MCF 10A (cell line): ENCODE measurements around the gene JMJD7. TPM values are rescaled to one million over a fixed set of nuclear protein-coding genes. Genes with fewer than 3 reads are reported as not detected.

Source experiments
- BruUV-seq: library from RNA; stranded (reverse); fragments of 400-500 nt; replicated peaks from 2 replicates; lab custom pipeline; 2021; lab: Mats Ljungman, UMichigan
- CTCF ChIA-PET: fragments of 300-600 bp; sonication (Branson Sonifier 250); formaldehyde crosslinking; extraction: SDS; loops from one replicate; lab custom pipeline; 2021; ENCODE audit warnings: antibody characterized with exemption, inconsistent platforms; lab: Yijun Ruan, JAX
- POLR2A ChIA-PET: fragments of 300-600, 350-650 bp; sonication (Branson Sonifier 250); formaldehyde crosslinking; extraction: SDS; loops from one replicate; lab custom pipeline; 2020; ENCODE audit warnings: antibody characterized with exemption, inconsistent platforms; lab: Yijun Ruan, JAX
- DNase-seq: peaks from one replicate; pipeline ENCODE4 v3.0.0-alpha.2; 2018; ENCODE audit not compliant: unreplicated experiment
- H3K27ac Mint-ChIP-seq: one replicate; pipeline ENCODE4 v1.8.0; 2022; ENCODE audit warnings: mild to moderate bottlenecking, low read depth, mixed read lengths; ENCODE audit not compliant: unreplicated experiment
- H3K27me3 Mint-ChIP-seq: one replicate; pipeline ENCODE4 v1.8.0; 2022; ENCODE audit warnings: mixed read lengths; ENCODE audit not compliant: insufficient read depth, unreplicated experiment
- H3K36me3 Mint-ChIP-seq: one replicate; pipeline ENCODE4 v1.8.0; 2022; ENCODE audit warnings: mild to moderate bottlenecking, moderate library complexity, mixed read lengths; ENCODE audit not compliant: insufficient read depth, unreplicated experiment
- H3K4me1 Mint-ChIP-seq: one replicate; pipeline ENCODE4 v1.8.0; 2022; ENCODE audit warnings: mixed read lengths; ENCODE audit not compliant: insufficient read depth, unreplicated experiment
- H3K4me3 Mint-ChIP-seq: one replicate; pipeline ENCODE4 v1.8.0; 2022; ENCODE audit warnings: mild to moderate bottlenecking, moderate library complexity, mixed read lengths; ENCODE audit not compliant: unreplicated experiment
- H3K9me3 Mint-ChIP-seq: one replicate; pipeline ENCODE4 v1.8.0; 2022; ENCODE audit warnings: mixed read lengths; ENCODE audit not compliant: unreplicated experiment
- intact Hi-C: fragments of 100-400 bp; cut with micrococcal nuclease; formaldehyde crosslinking; loops from 2 replicates; pipeline ENCODE4 v1.14.1; 2022
- total RNA-seq: library from RNA; stranded (reverse); gene quantifications from 2 replicates; pipeline ENCODE4 v1.2.3, GENCODE V29; 2022
- TF ChIP-seq, protein P1 (sequence below): fragments of 200-600 bp; IDR thresholded peaks from one replicate; pipeline ENCODE4 v1.8.0; 2022; ENCODE audit warnings: antibody characterized with exemption, mild to moderate bottlenecking; ENCODE audit not compliant: unreplicated experiment

The JMJD7 gene
- total RNA-seq, 1 experiment from 2014 or later = 9.2 TPM

DNA sequence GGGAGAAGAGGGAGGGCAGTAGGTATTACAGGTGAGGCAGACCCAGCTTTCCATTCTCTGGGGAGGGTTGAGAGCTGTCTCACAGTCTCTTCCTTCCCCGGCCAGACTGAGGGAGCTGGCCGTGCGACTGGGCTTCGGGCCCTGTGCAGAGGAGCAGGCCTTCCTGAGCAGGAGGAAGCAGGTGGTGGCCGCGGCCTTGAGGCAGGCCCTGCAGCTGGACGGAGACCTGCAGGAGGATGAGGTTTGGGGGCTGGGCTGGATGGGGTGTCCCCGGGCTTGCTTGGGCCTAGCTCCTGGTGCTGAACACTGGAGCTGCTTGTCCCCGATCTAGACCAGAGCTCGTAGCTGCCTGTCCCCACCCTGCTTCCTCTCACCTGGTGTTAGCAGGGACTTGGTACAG, 15.7 kb downstream of the JMJD7 start:
- Mint-ChIP-seq H3K9me3 (no peaks in the 10 kb centered on the region), H3K27ac (no peak overlapping the region), H3K4me3 (no peak overlapping the region), H3K27me3 (no peaks in the 10 kb centered on the region), H3K4me1 (peaks cover 3% of the 10 kb centered on the region), H3K36me3 (peaks cover 6% of the 10 kb centered on the region)
- DNase-seq = no peak
- TF ChIP-seq, protein P1, sequence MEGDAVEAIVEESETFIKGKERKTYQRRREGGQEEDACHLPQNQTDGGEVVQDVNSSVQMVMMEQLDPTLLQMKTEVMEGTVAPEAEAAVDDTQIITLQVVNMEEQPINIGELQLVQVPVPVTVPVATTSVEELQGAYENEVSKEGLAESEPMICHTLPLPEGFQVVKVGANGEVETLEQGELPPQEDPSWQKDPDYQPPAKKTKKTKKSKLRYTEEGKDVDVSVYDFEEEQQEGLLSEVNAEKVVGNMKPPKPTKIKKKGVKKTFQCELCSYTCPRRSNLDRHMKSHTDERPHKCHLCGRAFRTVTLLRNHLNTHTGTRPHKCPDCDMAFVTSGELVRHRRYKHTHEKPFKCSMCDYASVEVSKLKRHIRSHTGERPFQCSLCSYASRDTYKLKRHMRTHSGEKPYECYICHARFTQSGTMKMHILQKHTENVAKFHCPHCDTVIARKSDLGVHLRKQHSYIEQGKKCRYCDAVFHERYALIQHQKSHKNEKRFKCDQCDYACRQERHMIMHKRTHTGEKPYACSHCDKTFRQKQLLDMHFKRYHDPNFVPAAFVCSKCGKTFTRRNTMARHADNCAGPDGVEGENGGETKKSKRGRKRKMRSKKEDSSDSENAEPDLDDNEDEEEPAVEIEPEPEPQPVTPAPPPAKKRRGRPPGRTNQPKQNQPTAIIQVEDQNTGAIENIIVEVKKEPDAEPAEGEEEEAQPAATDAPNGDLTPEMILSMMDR = no peak
- POLR2A ChIA-PET = no interaction called here
- CTCF ChIA-PET = interaction anchor here (0.6 to 0.7 kb wide), 4 partner anchors 64 to 305 kb away, joined by 3 to 5 read pairs (median 3); no protein-coding TSS in a partner anchor
- BruUV-seq = no TSS peak
- intact Hi-C loops = no loop called here

GRCh38 chr15:41844814-41845213, 16.9 kb downstream of the JMJD7 start:
- Mint-ChIP-seq H3K27me3 (no peaks in the 10 kb centered on the region), H3K27ac (no peak overlapping the region), H3K4me1 (no peaks in the 10 kb centered on the region), H3K4me3 (no peak overlapping the region), H3K9me3 (no peaks in the 10 kb centered on the region), H3K36me3 (peaks cover 6% of the 10 kb centered on the region)
- ChIA-PET CTCF (no interaction called here), POLR2A (interaction anchor here (0.9 kb wide), 1 partner anchor 127 kb away, joined by 3 read pairs; the partner anchor contains the start of gene EHD4)
- BruUV-seq = no TSS peak
- TF ChIP-seq, protein P1 = no peak
- intact Hi-C loops = no loop called here
- DNase-seq = no peak

- no peaks in the 10 kb centered on the region for H3K27me3 Mint-ChIP-seq
- BruUV-seq = no TSS peak
- ChIA-PET CTCF (no interaction called here), POLR2A (interaction anchor here (0.8 kb wide), 1 partner anchor 128 kb away, joined by 3 read pairs; no protein-coding TSS in a partner anchor)
- peaks cover 12% of the 10 kb centered on the region for H3K36me3 Mint-ChIP-seq
- DNase-seq = no peak
- TF ChIP-seq, protein P1 = no peak
- intact Hi-C loops = no loop called here
- H3K4me3 Mint-ChIP-seq = no peak overlapping the region
- no peaks in the 10 kb centered on the region for H3K9me3 Mint-ChIP-seq
- no peak overlapping the region for H3K27ac Mint-ChIP-seq
- no peaks in the 10 kb centered on the region for H3K4me1 Mint-ChIP-seq
Measured at GRCh38 chr15:41847206-41847605, 19.3 kb downstream of the JMJD7 start.

- POLR2A ChIA-PET = interaction anchor here (1.9 kb wide), 1 partner anchor 10 kb away, joined by 5 read pairs; no protein-coding TSS in a partner anchor
- TF ChIP-seq, protein P1 = no peak
- Mint-ChIP-seq H3K4me1 (no peaks in the 10 kb centered on the region), H3K27ac (no peak overlapping the region), H3K9me3 (no peaks in the 10 kb centered on the region), H3K27me3 (no peaks in the 10 kb centered on the region), H3K4me3 (no peak overlapping the region), H3K36me3 (peaks cover 6% of the 10 kb centered on the region)
- no TSS peak for BruUV-seq
- CTCF ChIA-PET = interaction anchor here (0.8 kb wide), 1 partner anchor 24 kb away, joined by 3 read pairs; no protein-coding TSS in a partner anchor
- intact Hi-C loops = no loop called here
- no peak for DNase-seq
Measured at GRCh38 chr15:41847981-41848380, 20.1 kb downstream of the JMJD7 start.
